ENCODE results near the gene SHC3. TPM values are rescaled to one million over a fixed set of nuclear protein-coding genes. Genes with fewer than 3 reads are reported as not detected.
A peak's percentile ranks its signal among the peaks of the same experiment; 100 is the strongest.

Gene SHC3
- total RNA-seq, 1 donor from 2014 or later, result 17.7 TPM

DNA sequence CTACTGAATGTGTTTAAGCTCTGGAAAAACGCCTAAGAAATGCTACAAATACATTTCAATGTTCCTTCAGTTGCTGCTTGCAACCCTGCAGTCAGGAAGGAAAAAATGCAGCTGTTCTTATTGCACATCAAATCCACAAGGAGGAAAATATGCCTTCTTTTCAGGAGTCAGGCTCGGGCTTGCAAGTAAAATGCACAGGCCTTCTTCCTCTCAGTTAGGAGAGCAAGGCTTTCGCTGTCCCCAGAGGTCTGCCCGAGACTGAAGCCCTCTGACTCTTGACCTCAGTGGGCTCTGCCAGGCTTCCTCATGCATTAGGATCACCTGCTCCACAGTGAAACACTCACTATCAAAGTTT is 899 bp upstream of the SHC3 start:
- H3K27ac Mint-ChIP-seq (ENCODE audit: unreplicated experiment), result peak overlapping the region; percentile 97
- TF ChIP-seq, protein P1, sequence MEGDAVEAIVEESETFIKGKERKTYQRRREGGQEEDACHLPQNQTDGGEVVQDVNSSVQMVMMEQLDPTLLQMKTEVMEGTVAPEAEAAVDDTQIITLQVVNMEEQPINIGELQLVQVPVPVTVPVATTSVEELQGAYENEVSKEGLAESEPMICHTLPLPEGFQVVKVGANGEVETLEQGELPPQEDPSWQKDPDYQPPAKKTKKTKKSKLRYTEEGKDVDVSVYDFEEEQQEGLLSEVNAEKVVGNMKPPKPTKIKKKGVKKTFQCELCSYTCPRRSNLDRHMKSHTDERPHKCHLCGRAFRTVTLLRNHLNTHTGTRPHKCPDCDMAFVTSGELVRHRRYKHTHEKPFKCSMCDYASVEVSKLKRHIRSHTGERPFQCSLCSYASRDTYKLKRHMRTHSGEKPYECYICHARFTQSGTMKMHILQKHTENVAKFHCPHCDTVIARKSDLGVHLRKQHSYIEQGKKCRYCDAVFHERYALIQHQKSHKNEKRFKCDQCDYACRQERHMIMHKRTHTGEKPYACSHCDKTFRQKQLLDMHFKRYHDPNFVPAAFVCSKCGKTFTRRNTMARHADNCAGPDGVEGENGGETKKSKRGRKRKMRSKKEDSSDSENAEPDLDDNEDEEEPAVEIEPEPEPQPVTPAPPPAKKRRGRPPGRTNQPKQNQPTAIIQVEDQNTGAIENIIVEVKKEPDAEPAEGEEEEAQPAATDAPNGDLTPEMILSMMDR (conservative IDR thresholded peaks at IDR 0.05), result peak; percentile 17
- no peaks in the 10 kb centered on the region for H3K27me3 Mint-ChIP-seq (ENCODE audit: low read depth)
- H3K4me3 Mint-ChIP-seq, result peak overlapping the region; percentile 88
- H3K36me3 Mint-ChIP-seq (ENCODE audit: low read depth), result no peaks in the 10 kb centered on the region
- H3K4me1 Mint-ChIP-seq, result peaks cover 64% of the 10 kb centered on the region
- no peak for DNase-seq (ENCODE audit: low read depth, low spot score)
- H3K9me3 Mint-ChIP-seq, result no peaks in the 10 kb centered on the region

DNA sequence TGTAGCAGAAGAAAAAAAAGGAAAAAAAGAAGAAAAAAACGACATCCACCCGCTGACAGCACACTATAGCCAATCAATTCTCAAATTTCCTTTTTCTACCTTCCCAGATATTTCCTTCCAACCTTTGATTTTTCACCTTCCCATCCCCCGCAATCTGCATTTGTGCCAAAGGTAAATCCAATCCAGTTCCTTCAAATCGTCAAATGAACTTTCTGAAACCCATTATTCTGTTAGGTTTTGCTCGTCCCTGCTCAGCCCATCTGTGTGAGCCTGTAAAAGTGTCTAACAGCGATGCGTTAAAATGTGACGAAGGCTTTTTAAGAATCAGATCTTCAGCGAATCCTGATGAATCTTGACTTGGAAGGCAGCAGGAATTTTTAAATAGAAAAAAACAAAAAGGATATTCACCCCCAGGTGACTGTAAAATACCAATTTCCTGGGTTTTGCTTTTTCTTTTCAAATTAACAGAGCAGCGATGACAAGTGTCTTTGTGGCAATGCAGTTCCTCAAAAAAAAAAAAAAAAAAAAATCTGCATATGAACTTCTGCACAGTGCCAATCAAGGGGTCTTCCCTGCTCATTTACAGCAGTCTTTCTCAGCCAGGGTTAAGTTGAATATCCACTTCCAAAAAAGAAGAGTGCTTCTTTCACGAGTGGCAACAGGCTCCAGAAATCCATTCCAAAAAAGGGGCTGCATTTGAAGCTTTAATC is 367 bp upstream of the SHC3 start:
- Mint-ChIP-seq H3K27me3 (ENCODE audit: low read depth) (no peaks in the 10 kb centered on the region), H3K9me3 (no peaks in the 10 kb centered on the region), H3K36me3 (ENCODE audit: low read depth) (no peaks in the 10 kb centered on the region), H3K4me1 (peaks cover 66% of the 10 kb centered on the region), H3K4me3 (peak overlapping the region; percentile 88), H3K27ac (ENCODE audit: unreplicated experiment) (peak overlapping the region; percentile 97)
- DNase-seq (ENCODE audit: low read depth, low spot score), result no peak
- TF ChIP-seq, protein P1 (conservative IDR thresholded peaks at IDR 0.05), result no peak

GRCh38 chr9:89177012-89177943 is 1.3 kb downstream of the SHC3 start:
- peak; percentile 23 for DNase-seq (ENCODE audit: low read depth, low spot score)
- H3K4me1 Mint-ChIP-seq, result peaks cover 74% of the 10 kb centered on the region
- H3K9me3 Mint-ChIP-seq, result no peaks in the 10 kb centered on the region
- no peaks in the 10 kb centered on the region for H3K27me3 Mint-ChIP-seq (ENCODE audit: low read depth)
- TF ChIP-seq, protein P1 (conservative IDR thresholded peaks at IDR 0.05), result no peak
- H3K27ac Mint-ChIP-seq (ENCODE audit: unreplicated experiment), result peak overlapping the region; percentile 53
- H3K4me3 Mint-ChIP-seq, result peak overlapping the region; percentile 93
- peaks cover 2% of the 10 kb centered on the region for H3K36me3 Mint-ChIP-seq (ENCODE audit: low read depth)

GRCh38 chr9:89175828-89176261 is 2.8 kb downstream of the SHC3 start:
- Mint-ChIP-seq H3K27ac (ENCODE audit: unreplicated experiment) (peak overlapping the region; percentile 53), H3K27me3 (ENCODE audit: low read depth) (no peaks in the 10 kb centered on the region), H3K36me3 (ENCODE audit: low read depth) (peaks cover 2% of the 10 kb centered on the region), H3K4me3 (peak overlapping the region; percentile 93), H3K9me3 (no peaks in the 10 kb centered on the region), H3K4me1 (peaks cover 74% of the 10 kb centered on the region)
- TF ChIP-seq, protein P1 (conservative IDR thresholded peaks at IDR 0.05), result no peak
- DNase-seq (ENCODE audit: low read depth, low spot score), result no peak

- Mint-ChIP-seq H3K9me3 (no peaks in the 10 kb centered on the region), H3K27ac (ENCODE audit: unreplicated experiment) (no peak overlapping the region), H3K4me1 (peaks cover 58% of the 10 kb centered on the region), H3K36me3 (ENCODE audit: low read depth) (peaks cover 2% of the 10 kb centered on the region), H3K27me3 (ENCODE audit: low read depth) (no peaks in the 10 kb centered on the region), H3K4me3 (peak overlapping the region; percentile 58)
- TF ChIP-seq, protein P1 (conservative IDR thresholded peaks at IDR 0.05), result no peak
- DNase-seq (ENCODE audit: low read depth, low spot score), result no peak
These were observed 4.3 kb downstream of the SHC3 start for GRCh38 chr9:89174291-89174690.

Measured in neural crest cell (in vitro differentiated cells).